ENCODE data around the gene STIMATE.

STIMATE gene

GRCh38 chr3:52873433-52874159 is 23.8 kb downstream of the STIMATE start:
- no peaks in the 10 kb centered on the region for H3K36me3 ChIP-seq (ENCODE audit: control insufficient read depth, insufficient read depth, low read length)
- H3K9me3 ChIP-seq (ENCODE audit: control insufficient read depth, low read length), result no peaks in the 10 kb centered on the region
- H3K79me2 ChIP-seq, result peaks cover 11% of the 10 kb centered on the region
- no peak overlapping the region for H3K27ac ChIP-seq
- no peak overlapping the region for H3K4me3 ChIP-seq (ENCODE audit: low read depth, low read length)
- no peaks in the 10 kb centered on the region for H3K4me1 ChIP-seq
- no peak overlapping the region for H3K4me2 ChIP-seq (ENCODE audit: low read length)
- H2AFZ ChIP-seq, result no peak overlapping the region
- no peak overlapping the region for H3K9ac ChIP-seq
- H3K27me3 ChIP-seq (ENCODE audit: control insufficient read depth, insufficient read depth, low read length), result no peaks in the 10 kb centered on the region
- TF ChIP-seq CTCF (IDR thresholded peaks at IDR 0.05), result no peak

- H3K4me3 ChIP-seq (ENCODE audit: low read depth, low read length), result no peak overlapping the region
- peaks cover 5% of the 10 kb centered on the region for H3K79me2 ChIP-seq
- no peak overlapping the region for H3K27ac ChIP-seq
- H3K36me3 ChIP-seq (ENCODE audit: control insufficient read depth, insufficient read depth, low read length), result no peaks in the 10 kb centered on the region
- H3K27me3 ChIP-seq (ENCODE audit: control insufficient read depth, insufficient read depth, low read length), result no peaks in the 10 kb centered on the region
- no peaks in the 10 kb centered on the region for H3K9me3 ChIP-seq (ENCODE audit: control insufficient read depth, low read length)
- no peak for TF ChIP-seq CTCF (IDR thresholded peaks at IDR 0.05)
- no peak overlapping the region for H3K9ac ChIP-seq
- H3K4me2 ChIP-seq (ENCODE audit: low read length), result no peak overlapping the region
- no peaks in the 10 kb centered on the region for H3K4me1 ChIP-seq
- no peak overlapping the region for H2AFZ ChIP-seq
These were observed 25.1 kb downstream of the STIMATE start for GRCh38 chr3:52872245-52872644.

GRCh38 chr3:52871761-52872160 is 25.6 kb downstream of the STIMATE start:
- H3K4me3 ChIP-seq (ENCODE audit: low read depth, low read length), result no peak overlapping the region
- no peaks in the 10 kb centered on the region for H3K36me3 ChIP-seq (ENCODE audit: control insufficient read depth, insufficient read depth, low read length)
- H3K9me3 ChIP-seq (ENCODE audit: control insufficient read depth, low read length), result no peaks in the 10 kb centered on the region
- H3K27ac ChIP-seq, result no peak overlapping the region
- H3K4me2 ChIP-seq (ENCODE audit: low read length), result no peak overlapping the region
- no peak overlapping the region for H2AFZ ChIP-seq
- H3K27me3 ChIP-seq (ENCODE audit: control insufficient read depth, insufficient read depth, low read length), result no peaks in the 10 kb centered on the region
- peaks cover 3% of the 10 kb centered on the region for H3K79me2 ChIP-seq
- H3K9ac ChIP-seq, result no peak overlapping the region
- no peak for TF ChIP-seq CTCF (IDR thresholded peaks at IDR 0.05)
- H3K4me1 ChIP-seq, result no peaks in the 10 kb centered on the region

- no peak overlapping the region for H3K4me2 ChIP-seq (ENCODE audit: low read length)
- H3K4me1 ChIP-seq, result no peaks in the 10 kb centered on the region
- no peak overlapping the region for H3K4me3 ChIP-seq (ENCODE audit: low read depth, low read length)
- no peak for TF ChIP-seq CTCF (IDR thresholded peaks at IDR 0.05)
- no peaks in the 10 kb centered on the region for H3K9me3 ChIP-seq (ENCODE audit: control insufficient read depth, low read length)
- H3K27ac ChIP-seq, result no peak overlapping the region
- H2AFZ ChIP-seq, result no peak overlapping the region
- no peaks in the 10 kb centered on the region for H3K36me3 ChIP-seq (ENCODE audit: control insufficient read depth, insufficient read depth, low read length)
- no peaks in the 10 kb centered on the region for H3K79me2 ChIP-seq
- H3K9ac ChIP-seq, result no peak overlapping the region
- H3K27me3 ChIP-seq (ENCODE audit: control insufficient read depth, insufficient read depth, low read length), result no peaks in the 10 kb centered on the region
These were observed 26.9 kb downstream of the STIMATE start for GRCh38 chr3:52870471-52870870.

GRCh38 chr3:52866427-52866826 is 30.9 kb downstream of the STIMATE start:
- Histone ChIP-seq H3K79me2 (peaks cover 2% of the 10 kb centered on the region), H3K9me3 (ENCODE audit: control insufficient read depth, low read length) (no peaks in the 10 kb centered on the region), H3K4me3 (ENCODE audit: low read depth, low read length) (no peak overlapping the region), H2AFZ (no peak overlapping the region), H3K4me1 (no peaks in the 10 kb centered on the region), H3K36me3 (ENCODE audit: control insufficient read depth, insufficient read depth, low read length) (no peaks in the 10 kb centered on the region), H3K9ac (no peak overlapping the region), H3K4me2 (ENCODE audit: low read length) (no peak overlapping the region), H3K27ac (no peak overlapping the region), H3K27me3 (ENCODE audit: control insufficient read depth, insufficient read depth, low read length) (no peaks in the 10 kb centered on the region)
- no peak for TF ChIP-seq CTCF (IDR thresholded peaks at IDR 0.05)

All from parathyroid adenoma (tissue), 2 donors.